ENCODE results near the gene GRM8.

The GRM8 gene

GRCh38 chr7:126806614-126807013, 446.1 kb downstream of the GRM8 start:
- no peak for DNase-seq (ENCODE audit: low spot score)

- no peak for DNase-seq (ENCODE audit: low spot score)
Observed at GRCh38 chr7:126805351-126805750, 447.4 kb downstream of the GRM8 start.

- no peak for DNase-seq (ENCODE audit: low spot score)
Observed at GRCh38 chr7:126804604-126805003, 448.1 kb downstream of the GRM8 start.

- no peak for DNase-seq (ENCODE audit: low spot score)
Observed at GRCh38 chr7:126803990-126804389, 448.8 kb downstream of the GRM8 start.

GRCh38 chr7:126803060-126803665, 449.6 kb downstream of the GRM8 start:
- peak; percentile 42 for DNase-seq (ENCODE audit: low spot score)

GRCh38 chr7:126801733-126802132, 451.0 kb downstream of the GRM8 start:
- DNase-seq (ENCODE audit: low spot score) = no peak

- no peak for DNase-seq (ENCODE audit: low spot score)
Observed at GRCh38 chr7:126799541-126799940, 453.2 kb downstream of the GRM8 start.

GRCh38 chr7:126792521-126792920, 460.2 kb downstream of the GRM8 start:
- DNase-seq (ENCODE audit: low spot score) = peak; percentile 89

- DNase-seq (ENCODE audit: low spot score) = no peak
Observed at GRCh38 chr7:126791306-126791705, 461.4 kb downstream of the GRM8 start.

- DNase-seq (ENCODE audit: low spot score) = no peak
Observed at GRCh38 chr7:126790763-126791162, 462.0 kb downstream of the GRM8 start.

- DNase-seq (ENCODE audit: low spot score) = no peak
Observed at GRCh38 chr7:126783613-126784012, 469.1 kb downstream of the GRM8 start.

- no peak for DNase-seq (ENCODE audit: low spot score)
Observed at GRCh38 chr7:126780993-126781392, 471.7 kb downstream of the GRM8 start.

GRCh38 chr7:126778101-126778500, 474.6 kb downstream of the GRM8 start:
- DNase-seq (ENCODE audit: low spot score) = no peak

- DNase-seq (ENCODE audit: low spot score) = no peak
Observed at GRCh38 chr7:126776498-126776897, 476.2 kb downstream of the GRM8 start.

GRCh38 chr7:126774077-126774476, 478.7 kb downstream of the GRM8 start:
- DNase-seq (ENCODE audit: low spot score) = no peak

GRCh38 chr7:126768836-126769235, 483.9 kb downstream of the GRM8 start:
- DNase-seq (ENCODE audit: low spot score) = no peak

GRCh38 chr7:126760914-126761577, 491.7 kb downstream of the GRM8 start:
- no peak for DNase-seq (ENCODE audit: low spot score)

GRCh38 chr7:126755381-126755780, 497.4 kb downstream of the GRM8 start:
- DNase-seq (ENCODE audit: low spot score) = no peak

GRCh38 chr7:126750207-126750911, 502.4 kb downstream of the GRM8 start:
- DNase-seq (ENCODE audit: low spot score) = no peak

- no peak for DNase-seq (ENCODE audit: low spot score)
Observed at GRCh38 chr7:126728967-126729366, 523.8 kb downstream of the GRM8 start.

GRCh38 chr7:126727930-126728391, 524.8 kb downstream of the GRM8 start:
- DNase-seq (ENCODE audit: low spot score) = no peak

- DNase-seq (ENCODE audit: low spot score) = no peak
Observed at GRCh38 chr7:126723966-126724544, 528.7 kb downstream of the GRM8 start.

GRCh38 chr7:126720232-126720631, 532.5 kb downstream of the GRM8 start:
- DNase-seq (ENCODE audit: low spot score) = no peak

Data from globus pallidus (tissue), 1 donor.